GM23248 (cell line): ENCODE results near the gene ELMO1. TPM values are rescaled to one million over a fixed set of nuclear protein-coding genes. Genes with fewer than 3 reads are reported as not detected.

ENCODE experiments used
- DNase-seq: peaks from one replicate; pipeline ENCODE4 v3.0.0-alpha.2; 2015
- H2AFZ ChIP-seq: fragments of 200-600 bp; sonication (generic); 2 replicates; pipeline ENCODE4 v1.6.1; 2016; ENCODE audit warnings: antibody characterized with exemption
- H3F3A ChIP-seq: fragments of 200-600 bp; sonication (generic); 2 replicates; pipeline ENCODE4 v1.6.1; 2016; ENCODE audit warnings: mild to moderate bottlenecking, antibody characterized with exemption, mixed run types; ENCODE audit not compliant: insufficient read depth
- H3K27ac ChIP-seq: fragments of 200-600 bp; sonication (generic); 2 replicates; pipeline ENCODE4 v1.5.1; 2016; ENCODE audit warnings: mild to moderate bottlenecking
- H3K27me3 ChIP-seq: fragments of 200-600 bp; sonication (generic); replicated peaks from 2 replicates; pipeline ENCODE4 v1.6.1; 2016; ENCODE audit warnings: mild to moderate bottlenecking; ENCODE audit not compliant: insufficient read depth
- H3K36me3 ChIP-seq: fragments of 200-600 bp; sonication (generic); 2 replicates; pipeline ENCODE4 v1.6.1; 2016; ENCODE audit warnings: low read depth, mild to moderate bottlenecking
- H3K4me1 ChIP-seq: fragments of 200-600 bp; sonication (generic); 2 replicates; pipeline ENCODE4 v1.6.1; 2016; ENCODE audit warnings: mild to moderate bottlenecking; ENCODE audit not compliant: insufficient read depth
- H3K4me2 ChIP-seq: fragments of 200-600 bp; sonication (generic); one replicate; pipeline ENCODE4 v1.6.1; 2016; ENCODE audit warnings: mild to moderate bottlenecking; ENCODE audit not compliant: unreplicated experiment
- H3K4me3 ChIP-seq: fragments of 200-600 bp; sonication (generic); 2 replicates; pipeline ENCODE4 v1.5.1; 2016; ENCODE audit warnings: mild to moderate bottlenecking
- H3K79me2 ChIP-seq: fragments of 200-600 bp; sonication (generic); 2 replicates; pipeline ENCODE4 v1.6.1; 2016; ENCODE audit warnings: mild to moderate bottlenecking; ENCODE audit not compliant: insufficient read depth
- H3K9ac ChIP-seq: fragments of 200-600 bp; sonication (generic); 2 replicates; pipeline ENCODE4 v1.6.1; 2016; ENCODE audit warnings: mild to moderate bottlenecking
- H3K9me2 ChIP-seq: fragments of 200-600 bp; sonication (generic); 2 replicates; pipeline ENCODE4 v1.6.1; 2016; ENCODE audit warnings: mixed run types, mild to moderate bottlenecking, moderate library complexity; ENCODE audit not compliant: insufficient read depth
- H3K9me3 ChIP-seq: fragments of 200-600 bp; sonication (generic); one replicate; pipeline ENCODE4 v1.6.1; 2017; ENCODE audit warnings: low read depth
- H4K20me1 ChIP-seq: fragments of 200-600 bp; sonication (generic); 2 replicates; pipeline ENCODE4 v1.6.0; 2016; ENCODE audit not compliant: insufficient read depth
- EZH2 ChIP-seq: fragments of 200-600 bp; sonication (generic); IDR thresholded peaks from 2 replicates; pipeline ENCODE4 v1.6.1; 2018; ENCODE audit warnings: antibody characterized with exemption, mild to moderate bottlenecking; ENCODE audit not compliant: insufficient read depth, poor library complexity, severe bottlenecking
- EZH2phosphoT487 ChIP-seq: fragments of 200-600 bp; sonication (generic); IDR thresholded peaks from 2 replicates; pipeline ENCODE4 v1.6.1; 2018; ENCODE audit warnings: antibody characterized with exemption, moderate library complexity, mild to moderate bottlenecking, low read depth; ENCODE audit not compliant: insufficient read depth
- WGBS, 2 experiments: methylation state at CpG; one replicate each; pipeline ENCODE4 v1.1.6; 2015 to 2017; ENCODE audit warnings: low lambda C conversion rate in 2 of 2, low coverage in 1 of 2; ENCODE audit errors: missing lambda C conversion rate in 2 of 2; 5-methylcytosine and 5-hydroxymethylcytosine counted together
- in situ Hi-C: fragments of 300-500 bp; cut with MboI; formaldehyde crosslinking; loops from 2 replicates; pipeline ENCODE4 v1.15.0; 2020
- polyA plus RNA-seq: library from polyadenylated mRNA; unstranded; fragments of >200 nt; fragmentation: Nextera tagmentation; extraction: Ambion mirVana; gene quantifications from 2 replicates; pipeline ENCODE4 v1.2.1, GENCODE V29; 2016
- total RNA-seq: library from RNA; depleted of rRNA; stranded (reverse); fragments of >200 nt; shearing (Covaris generic); gene quantifications from 2 replicates; pipeline ENCODE4 v1.2.3, GENCODE V29; 2014

The ELMO1 gene
- total and polyA plus RNA-seq, 2 experiments from 2014 or later, result not detected

DNA sequence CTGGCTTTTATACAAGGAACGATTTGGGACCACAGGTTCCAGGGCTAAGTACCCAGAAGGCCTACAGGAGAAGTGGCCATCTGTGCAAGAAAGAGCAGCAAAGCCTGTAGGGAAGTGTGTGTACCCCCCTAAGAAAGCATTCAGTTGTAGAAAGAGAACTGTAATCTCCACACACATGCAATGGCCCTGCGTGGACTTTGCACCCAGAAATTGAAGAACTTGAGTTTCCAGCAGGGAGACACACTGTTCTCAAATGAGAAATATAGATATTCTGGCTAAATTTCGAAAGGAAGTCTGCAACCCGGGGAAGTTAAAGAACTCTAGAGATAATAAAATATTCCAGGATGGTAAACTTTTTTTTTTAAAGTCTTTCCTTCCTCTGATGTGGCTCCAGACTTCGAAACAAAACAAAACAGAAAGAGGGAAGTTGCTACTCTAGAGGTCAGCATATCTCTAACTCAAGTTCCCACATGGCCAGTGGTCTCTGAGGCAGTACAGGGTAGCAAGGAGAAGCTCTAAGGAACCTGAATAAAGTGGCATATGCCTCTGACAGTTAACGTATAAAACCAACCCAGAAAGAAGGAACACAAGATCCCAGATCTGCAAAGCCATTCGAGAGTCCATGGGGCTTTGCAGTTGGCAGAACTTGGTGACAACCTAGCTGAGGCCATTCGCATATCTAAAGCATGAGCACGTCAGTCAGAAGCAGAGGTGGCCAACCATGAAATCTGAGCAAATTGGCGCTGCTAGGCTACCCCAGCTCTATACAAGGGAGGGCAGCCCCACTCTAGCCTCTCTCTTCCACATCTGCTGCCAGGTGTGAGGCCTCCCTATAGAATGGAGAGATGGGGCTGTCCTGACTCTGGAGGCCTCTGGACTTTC, 56.6 kb downstream of the ELMO1 start:
- Histone ChIP-seq H3K4me3 (no peak overlapping the region), H3K36me3 (no peaks in the 10 kb centered on the region), H3K27ac (no peak overlapping the region), H3K9me2 (no peaks in the 10 kb centered on the region), H3K79me2 (no peaks in the 10 kb centered on the region), H3K27me3 (no peaks in the 10 kb centered on the region), H4K20me1 (no peaks in the 10 kb centered on the region), H3K4me1 (no peaks in the 10 kb centered on the region), H3K9ac (no peak overlapping the region), H3K4me2 (no peak overlapping the region), H2AFZ (no peak overlapping the region), H3F3A (no peaks in the 10 kb centered on the region), H3K9me3 (no peaks in the 10 kb centered on the region)
- in situ Hi-C loops, result no loop called here
- 28 to 33% methylated on average over 10 of the region's 10 CpGs for WGBS, 2 experiments
- no peak for DNase-seq
- TF ChIP-seq EZH2 (no peak), EZH2phosphoT487 (no peak)

DNA sequence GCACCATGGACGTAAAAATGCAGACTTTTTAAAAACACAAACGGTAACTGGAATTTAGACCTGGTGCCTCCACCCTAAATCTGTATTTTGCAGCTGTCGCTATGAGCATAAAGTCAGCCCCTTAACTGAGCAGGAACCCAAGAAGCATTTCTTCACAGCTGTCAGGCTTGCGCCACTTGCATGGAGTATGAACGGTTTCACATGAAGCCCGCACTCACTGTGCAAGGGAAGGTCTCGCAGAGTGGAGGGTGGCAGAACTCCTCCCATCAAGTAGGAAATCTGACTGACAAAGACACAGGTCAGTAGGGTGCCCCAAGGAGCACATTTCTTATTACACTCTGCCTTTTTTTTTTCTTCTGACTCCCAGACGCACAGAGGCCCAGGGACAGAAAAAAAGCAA, 58.5 kb downstream of the ELMO1 start:
- Histone ChIP-seq H3K9me3 (no peaks in the 10 kb centered on the region), H3K9ac (no peak overlapping the region), H3K27ac (no peak overlapping the region), H4K20me1 (no peaks in the 10 kb centered on the region), H3K9me2 (no peaks in the 10 kb centered on the region), H3K27me3 (no peaks in the 10 kb centered on the region), H3K79me2 (no peaks in the 10 kb centered on the region), H3K4me1 (no peaks in the 10 kb centered on the region), H3K36me3 (no peaks in the 10 kb centered on the region), H3K4me2 (no peak overlapping the region), H3K4me3 (no peak overlapping the region), H3F3A (no peaks in the 10 kb centered on the region), H2AFZ (no peak overlapping the region)
- 72% methylated on average over 8 of the region's 8 CpGs for WGBS, 2 experiments
- DNase-seq, result no peak
- in situ Hi-C loops, result no loop called here
- TF ChIP-seq EZH2 (no peak), EZH2phosphoT487 (no peak)

DNA sequence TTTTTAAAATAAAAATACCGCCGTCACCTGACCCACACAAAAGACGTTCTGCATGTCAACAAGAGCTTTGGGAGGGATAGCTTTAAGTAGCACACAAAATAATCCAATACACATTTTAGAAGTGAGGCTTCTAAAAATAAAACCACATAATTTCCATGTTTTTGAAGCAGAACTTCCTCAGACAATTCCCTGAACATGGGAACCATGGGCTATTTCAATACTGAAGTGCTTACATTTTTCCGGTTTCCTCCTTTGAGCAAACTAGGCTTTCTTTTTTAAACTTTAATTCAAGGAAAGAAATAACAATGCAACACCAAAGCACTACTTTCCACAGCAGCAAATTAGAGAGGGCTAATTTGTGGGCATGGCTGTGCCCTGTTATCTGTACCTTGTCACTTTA, 59.9 kb downstream of the ELMO1 start:
- no peak for TF ChIP-seq EZH2
- no peak for TF ChIP-seq EZH2phosphoT487
- Histone ChIP-seq H3K9ac (no peak overlapping the region), H2AFZ (no peak overlapping the region), H3F3A (no peaks in the 10 kb centered on the region), H3K9me3 (no peaks in the 10 kb centered on the region), H3K36me3 (no peaks in the 10 kb centered on the region), H3K9me2 (no peaks in the 10 kb centered on the region), H3K79me2 (no peaks in the 10 kb centered on the region), H4K20me1 (no peaks in the 10 kb centered on the region), H3K27me3 (no peaks in the 10 kb centered on the region), H3K4me2 (no peak overlapping the region), H3K4me3 (no peak overlapping the region), H3K27ac (no peak overlapping the region), H3K4me1 (no peaks in the 10 kb centered on the region)
- in situ Hi-C loops, result no loop called here
- DNase-seq, result no peak
- 42 to 43% methylated on average over 4 of the region's 4 CpGs for WGBS, 2 experiments

DNA sequence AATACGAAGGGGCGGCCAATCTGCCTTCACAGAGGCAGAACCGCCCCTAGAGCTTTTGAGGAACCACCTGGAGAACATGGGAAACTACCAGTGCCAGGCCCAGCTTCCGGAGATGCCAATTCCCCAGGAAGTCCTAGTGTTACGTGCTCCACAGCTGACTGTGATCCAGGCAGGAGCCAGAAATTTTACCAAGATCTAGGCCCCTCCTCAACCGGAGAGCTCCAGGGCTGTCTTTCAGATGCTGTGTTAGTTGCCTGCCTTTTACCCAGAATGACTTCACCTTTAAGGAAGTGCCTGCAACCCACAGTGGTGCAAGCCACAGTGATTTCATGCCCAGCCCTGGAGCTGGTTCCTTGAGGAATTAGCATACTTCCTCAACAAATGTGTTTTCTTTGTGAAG, 62.9 kb downstream of the ELMO1 start:
- no peak for DNase-seq
- Histone ChIP-seq H3K9me2 (no peaks in the 10 kb centered on the region), H3K9ac (no peak overlapping the region), H3F3A (no peaks in the 10 kb centered on the region), H3K36me3 (no peaks in the 10 kb centered on the region), H3K4me1 (no peaks in the 10 kb centered on the region), H3K79me2 (no peaks in the 10 kb centered on the region), H3K4me2 (no peak overlapping the region), H3K27me3 (no peaks in the 10 kb centered on the region), H3K9me3 (no peaks in the 10 kb centered on the region), H4K20me1 (no peaks in the 10 kb centered on the region), H3K4me3 (no peak overlapping the region), H3K27ac (no peak overlapping the region), H2AFZ (no peak overlapping the region)
- WGBS, 2 experiments, result 43 to 60% methylated on average over 6 of the region's 6 CpGs
- no peak for TF ChIP-seq EZH2
- no peak for TF ChIP-seq EZH2phosphoT487
- in situ Hi-C loops, result no loop called here
